Kidney glomerular epithelial cell (primary cell): ENCODE measurements around the gene HYAL3.
A peak's percentile ranks its signal among the peaks of the same experiment; 100 is the strongest.
"Not testable (repeated sequence)": the region's sequence is repeated elsewhere in the genome, so short reads cannot be mapped to it uniquely, and the experiment has no call there.

Source experiments
- DNase-seq: peaks from one replicate; lab custom pipeline; 2025; lab: John Stamatoyannopoulos, UW

HYAL3 gene

DNA sequence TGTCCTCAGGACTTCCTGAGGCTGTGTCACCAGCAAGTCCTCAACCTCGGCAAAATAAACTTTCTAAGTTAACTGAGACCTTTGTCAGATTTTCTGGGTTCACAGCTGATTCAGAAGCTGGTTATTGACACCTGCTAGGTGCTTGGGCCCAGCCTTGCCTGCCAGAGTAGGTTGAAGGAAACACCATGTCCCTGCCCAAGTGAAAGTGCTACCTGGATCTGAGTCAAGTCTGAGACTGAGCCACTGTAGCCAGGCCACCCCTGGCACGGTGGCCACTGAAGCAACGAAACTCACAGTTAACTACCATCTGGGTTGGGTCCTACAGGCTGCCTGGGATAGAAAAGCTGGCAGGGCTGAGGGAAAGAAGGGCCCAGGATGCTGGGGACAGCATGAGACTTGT is 15.1 kb upstream of the HYAL3 start:
- DNase-seq, result no peak

GRCh38 chr3:50312041-50312440 is 12.8 kb upstream of the HYAL3 start:
- DNase-seq, result not testable (repeated sequence)

- DNase-seq, result no peak
Observed at GRCh38 chr3:50304601-50305000, 5.4 kb upstream of the HYAL3 start.

DNA sequence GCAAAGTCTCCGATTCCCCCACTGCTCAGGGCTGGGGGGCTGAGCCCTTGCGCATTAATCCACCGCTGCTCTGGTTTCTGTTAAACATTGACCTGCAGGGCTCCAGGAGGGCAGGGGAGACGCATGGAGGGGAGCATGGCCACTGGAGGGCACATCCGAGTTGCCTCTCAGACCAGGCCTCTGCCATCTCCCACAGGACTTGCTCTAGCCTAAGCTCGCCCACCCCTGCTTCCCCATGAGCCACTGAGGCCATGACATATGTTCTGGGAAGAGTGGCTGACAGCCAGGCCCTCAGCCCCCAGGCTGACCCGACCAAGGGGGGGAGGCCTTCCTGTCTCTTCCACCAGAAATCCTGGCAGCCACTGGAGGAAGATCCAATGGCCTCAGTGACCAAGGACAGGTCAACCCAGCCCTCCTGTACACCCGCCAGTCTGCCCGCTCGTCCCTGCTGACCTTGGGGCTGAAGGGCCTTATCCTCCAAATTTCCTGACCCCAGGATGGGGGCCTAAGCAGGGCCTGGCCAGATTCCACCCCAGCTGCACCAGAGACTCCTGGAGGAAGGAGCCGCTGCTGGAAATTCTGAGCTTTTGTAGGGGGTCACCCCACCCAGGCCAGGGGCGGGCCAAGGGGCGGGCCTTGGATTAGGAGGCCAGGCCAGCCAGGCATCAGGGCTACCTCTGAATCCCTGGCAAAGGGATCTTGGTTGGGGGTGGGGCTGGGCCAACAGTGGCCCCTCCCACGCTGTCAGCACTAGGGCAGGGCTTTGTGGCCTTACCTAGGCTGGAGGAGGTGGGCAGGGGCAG is 4.0 kb upstream of the HYAL3 start, which contains the start of gene HYAL1:
TSS of gene HYAL1 (minus strand) at position 562 of the 803 bp plus-strand sequence. CDS start 618 bp downstream, outside the sequence.
- no peak for DNase-seq

DNA sequence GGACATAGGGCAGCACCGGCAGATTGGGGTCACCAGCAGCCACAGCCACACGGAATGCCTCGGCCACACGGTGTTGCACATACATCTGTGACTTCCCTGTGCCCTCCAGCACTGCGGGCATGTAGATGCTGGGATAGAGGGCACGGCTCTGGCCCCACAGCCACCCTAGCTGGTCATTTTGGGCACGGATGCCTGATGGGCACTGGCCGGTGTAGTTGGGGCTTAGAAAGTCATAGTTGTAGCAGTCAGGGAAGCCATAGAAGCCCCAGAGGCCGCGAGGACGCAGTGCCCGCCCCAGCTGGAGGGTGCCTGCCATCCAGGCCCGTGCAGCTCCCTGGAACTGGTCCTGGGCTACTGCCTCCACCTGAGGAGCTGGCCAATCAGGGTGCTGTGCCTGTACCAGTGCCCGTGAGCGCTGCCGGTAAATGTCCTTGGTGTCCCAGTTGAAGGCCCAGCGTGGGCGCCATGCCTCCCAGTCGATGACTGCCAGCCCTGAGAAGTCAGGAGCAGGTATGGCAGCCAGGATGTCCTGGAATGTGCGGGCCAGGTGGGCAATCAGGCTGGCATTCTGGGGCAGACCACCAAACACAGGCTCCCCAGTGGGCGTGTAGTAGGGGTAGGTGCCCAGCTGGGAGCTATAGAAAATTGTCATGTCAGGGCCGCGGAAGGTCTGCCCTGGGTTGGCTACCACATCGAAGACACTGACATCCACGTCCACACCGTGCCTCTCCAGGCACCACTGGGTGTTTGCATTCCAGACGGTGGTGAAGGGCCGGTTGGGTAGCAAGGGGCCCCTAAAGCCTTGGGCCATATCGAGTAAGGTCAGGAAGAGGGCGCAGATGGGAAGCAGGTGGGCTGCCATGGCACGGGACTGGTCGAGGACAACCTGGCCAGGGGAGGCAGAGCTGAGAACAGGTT is 3.1 kb upstream of the HYAL3 start:
- DNase-seq, result no peak

DNA sequence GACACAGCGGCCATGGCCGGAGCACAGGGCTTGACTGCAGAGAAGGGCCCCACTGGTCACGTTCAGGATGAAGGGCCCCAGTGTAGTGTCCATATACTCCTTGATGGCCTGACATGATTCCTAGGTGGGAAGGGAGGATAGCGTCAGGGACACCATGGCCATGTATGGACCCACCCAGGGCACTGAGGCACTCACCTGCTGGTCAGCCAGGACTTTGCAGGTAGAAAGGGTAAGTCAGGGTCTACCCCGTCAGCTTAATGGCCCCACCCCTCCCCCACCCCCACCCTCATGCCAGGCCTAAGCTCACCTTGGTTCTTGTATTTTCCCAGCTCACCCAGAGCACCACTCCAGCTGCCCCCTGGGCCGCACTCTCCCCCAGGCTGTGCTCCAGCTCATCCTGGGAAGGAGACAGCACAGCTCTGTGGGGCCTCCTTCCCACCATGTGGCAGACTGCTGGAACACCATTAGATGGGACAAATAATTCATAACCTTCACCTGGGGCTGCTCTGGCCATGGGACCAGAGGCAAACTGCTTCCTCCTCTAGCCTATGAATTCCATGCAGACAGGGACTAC is 1.6 kb upstream of the HYAL3 start:
- DNase-seq, result no peak

- DNase-seq, result no peak
Observed at GRCh38 chr3:50299929-50300680, 900 bp upstream of the HYAL3 start.

DNA sequence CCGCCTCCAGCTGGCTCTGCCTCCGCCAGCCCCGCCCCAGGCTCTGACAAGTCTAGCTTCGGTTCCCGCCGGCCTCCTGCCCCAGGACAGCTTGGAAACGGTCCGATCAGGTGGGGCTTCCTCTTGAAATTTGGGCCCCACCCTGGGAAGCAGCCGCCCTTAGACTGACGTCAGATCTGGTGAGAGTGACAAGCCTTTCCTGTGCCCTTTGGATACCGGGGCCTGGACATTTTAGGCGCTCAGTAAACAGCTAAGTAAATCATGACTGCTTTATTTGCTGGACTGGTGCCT is 378 bp upstream of the HYAL3 start:
- DNase-seq, result no peak

DNA sequence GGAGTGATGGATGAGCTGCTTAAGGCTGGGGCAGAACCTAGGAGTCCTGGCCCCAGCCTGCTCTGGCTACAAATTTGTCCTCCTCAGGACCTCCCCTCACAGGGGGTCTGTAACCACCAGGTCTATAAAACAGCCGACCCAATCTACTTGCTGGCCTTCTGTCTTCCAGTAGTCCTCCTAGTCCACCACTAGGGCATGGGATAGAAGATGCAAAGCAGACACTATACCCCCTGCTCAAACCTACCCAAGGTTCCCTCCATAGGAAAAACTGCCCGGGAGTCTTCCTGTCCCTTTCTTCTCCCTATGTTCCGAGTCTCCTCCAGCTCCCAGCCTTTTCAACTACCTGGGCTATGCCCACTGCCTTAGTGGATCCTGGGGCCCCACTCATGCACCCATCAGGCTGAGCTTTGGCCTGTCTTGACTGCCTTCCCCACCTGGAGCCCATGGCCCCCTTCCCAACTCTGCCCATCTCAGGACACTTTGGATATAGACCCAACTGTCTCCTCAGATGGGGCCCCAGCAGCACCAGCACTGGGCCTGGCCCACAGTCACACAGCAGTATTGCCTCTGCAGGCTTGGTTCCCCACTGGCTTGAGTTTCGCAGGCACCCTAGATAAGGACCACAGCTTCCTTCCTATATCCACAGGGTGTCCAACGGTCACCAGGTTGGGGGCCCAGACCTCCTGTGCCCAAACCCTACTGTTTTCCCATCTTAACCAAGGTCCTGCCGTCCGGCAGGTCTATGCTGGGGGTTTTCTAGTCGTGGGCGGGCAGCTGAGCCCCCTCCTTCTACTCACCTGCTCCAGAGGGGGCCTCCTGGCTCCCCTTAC is 1.1 kb downstream of the HYAL3 start:
- DNase-seq, result no peak

GRCh38 chr3:50297384-50297775 is 1.8 kb downstream of the HYAL3 start:
- no peak for DNase-seq

GRCh38 chr3:50296721-50297383 is 2.4 kb downstream of the HYAL3 start:
- DNase-seq, result no peak

GRCh38 chr3:50295553-50296431 is 3.4 kb downstream of the HYAL3 start:
- no peak for DNase-seq

- no peak for DNase-seq
Observed at GRCh38 chr3:50294492-50295403, 4.5 kb downstream of the HYAL3 start.

DNA sequence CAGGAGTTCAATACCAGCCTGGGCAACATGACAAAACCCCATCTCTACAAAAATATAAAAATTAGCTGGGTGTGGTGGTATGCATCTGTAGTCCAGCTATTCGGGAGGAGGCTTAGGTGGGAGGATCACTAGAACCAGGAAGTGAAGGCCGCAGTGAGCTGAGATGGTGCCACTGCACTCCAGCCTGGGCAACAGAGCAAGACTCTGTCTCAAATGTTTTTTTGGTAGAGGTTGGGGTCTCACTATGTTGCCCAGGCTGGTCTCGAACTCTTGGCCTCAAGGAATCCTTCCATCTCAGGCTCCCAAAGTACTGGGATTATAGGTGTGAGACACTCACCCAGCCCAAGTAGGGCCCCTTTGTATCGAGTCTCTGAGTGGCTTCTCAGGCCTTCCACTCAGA is 5.1 kb downstream of the HYAL3 start:
- no peak for DNase-seq

GRCh38 chr3:50293079-50293801 is 6.0 kb downstream of the HYAL3 start:
- DNase-seq, result no peak

DNA sequence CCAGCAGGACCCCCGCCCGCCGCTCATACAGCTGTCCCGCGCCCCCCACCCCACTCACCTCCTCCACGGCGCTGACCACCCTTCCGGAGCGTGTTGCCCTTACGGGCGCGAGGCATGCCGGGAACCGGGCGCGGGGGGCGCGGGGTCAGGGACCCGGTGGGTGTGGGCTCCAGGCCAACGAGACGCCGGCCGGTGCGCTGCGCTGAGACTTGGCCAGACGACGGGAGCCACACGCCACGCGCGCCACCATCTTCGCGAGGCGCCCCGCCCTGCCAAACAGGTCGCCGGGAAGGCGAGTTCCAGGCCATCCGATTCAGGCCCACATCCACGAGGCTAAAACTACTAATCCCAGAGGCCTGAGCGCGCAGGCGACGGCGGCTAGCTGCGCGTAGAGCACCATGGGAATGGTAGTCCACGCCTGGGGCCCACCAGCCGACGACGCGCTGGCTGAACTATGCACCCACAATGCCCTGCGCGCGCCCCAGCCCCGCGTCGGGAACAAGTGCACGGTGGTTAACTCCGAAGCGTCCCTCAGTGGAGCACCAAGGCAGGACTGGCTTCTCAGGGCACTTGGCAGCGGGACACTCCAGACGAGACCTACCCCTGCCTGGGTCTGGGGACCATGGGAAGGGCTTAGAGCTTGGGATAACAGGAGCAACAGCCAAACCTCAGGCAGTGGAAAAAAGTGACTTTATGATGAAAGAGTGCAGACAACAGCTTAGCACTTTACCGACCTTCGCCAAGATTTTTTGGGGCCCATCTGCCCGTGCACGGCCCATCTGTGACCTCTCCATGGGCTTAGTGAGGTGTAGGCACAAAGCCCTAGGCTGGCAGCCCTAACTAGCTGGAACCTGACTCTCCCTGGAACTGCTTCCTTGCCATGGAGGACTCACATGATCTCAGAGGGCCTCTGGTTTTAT is 6.8 kb downstream of the HYAL3 start, which contains the start of gene IFRD2:
TSS of gene IFRD2 (minus strand) at position 271 of the 920 bp plus-strand sequence. CDS start at position 116, 155 bp downstream.
- DNase-seq, result peak; percentile 98
